Astrocyte (in vitro differentiated cells and primary cell): Measurements from ENCODE around the gene RTP1. TPM values are rescaled to one million over a fixed set of nuclear protein-coding genes. Genes with fewer than 3 reads are reported as not detected.
A peak's percentile ranks its signal among the peaks of the same experiment; 100 is the strongest.

Source experiments
- DNase-seq: peaks from one replicate; pipeline ENCODE4 v3.0.0-alpha.2; 2010; ENCODE audit warnings: low read depth
- FAIRE-seq: peaks from 2 replicates; lab custom pipeline; 2011; peaks lifted over from hg19 to GRCh38; lab: Jason Lieb, UNC
- H2AFZ ChIP-seq: 2 replicates; pipeline ENCODE4 v1.6.0; 2012; ENCODE audit warnings: low read depth, low read length, inconsistent platforms
- H3K27ac ChIP-seq: 2 replicates; pipeline ENCODE4 v1.5.1; 2011; ENCODE audit warnings: low read depth, low read length, inconsistent platforms
- H3K27me3 ChIP-seq: 2 replicates; pipeline ENCODE4 v1.6.0; 2011; ENCODE audit warnings: low read length, inconsistent platforms; ENCODE audit not compliant: insufficient read depth
- H3K36me3 ChIP-seq: 2 replicates; pipeline ENCODE4 v1.5.1; 2011; ENCODE audit warnings: low read length, inconsistent platforms; ENCODE audit not compliant: insufficient read depth
- H3K4me1 ChIP-seq: 2 replicates; pipeline ENCODE4 v1.5.1; 2011; ENCODE audit warnings: low read length, inconsistent platforms; ENCODE audit not compliant: insufficient read depth
- H3K4me2 ChIP-seq: 2 replicates; pipeline ENCODE4 v1.6.0; 2012; ENCODE audit warnings: low read length, inconsistent platforms
- H3K4me3 ChIP-seq: 2 replicates; pipeline ENCODE4 v1.5.1; 2011; ENCODE audit warnings: low read depth, mild to moderate bottlenecking, low read length, inconsistent platforms; ENCODE audit not compliant: insufficient read depth
- H3K79me2 ChIP-seq: 2 replicates; pipeline ENCODE4 v1.6.0; 2012; ENCODE audit warnings: mild to moderate bottlenecking, low read length, inconsistent platforms; ENCODE audit not compliant: insufficient read depth
- H3K9ac ChIP-seq: 2 replicates; pipeline ENCODE4 v1.6.0; 2012; ENCODE audit warnings: mild to moderate bottlenecking, low read length, inconsistent platforms
- H3K9me3 ChIP-seq: 2 replicates; pipeline ENCODE4 v1.5.1; 2012; ENCODE audit warnings: low read depth, mild to moderate bottlenecking, low read length, inconsistent platforms; ENCODE audit not compliant: insufficient read depth
- H4K20me1 ChIP-seq: 2 replicates; pipeline ENCODE4 v1.6.0; 2012; ENCODE audit warnings: low read length, inconsistent platforms; ENCODE audit not compliant: insufficient read depth
- H3K27ac Mint-ChIP-seq: one replicate; pipeline ENCODE4 v1.8.0; 2021; ENCODE audit warnings: mild to moderate bottlenecking, mixed read lengths; ENCODE audit not compliant: unreplicated experiment
- H3K27me3 Mint-ChIP-seq: one replicate; pipeline ENCODE4 v1.8.0; 2021; ENCODE audit warnings: low read depth, mixed read lengths; ENCODE audit not compliant: unreplicated experiment
- H3K36me3 Mint-ChIP-seq: one replicate; pipeline ENCODE4 v1.8.0; 2021; ENCODE audit warnings: low read depth, mixed read lengths; ENCODE audit not compliant: unreplicated experiment
- H3K4me1 Mint-ChIP-seq: one replicate; pipeline ENCODE4 v1.8.0; 2021; ENCODE audit warnings: low read depth, mixed read lengths; ENCODE audit not compliant: unreplicated experiment
- H3K4me3 Mint-ChIP-seq: one replicate; pipeline ENCODE4 v1.8.0; 2021; ENCODE audit warnings: mild to moderate bottlenecking, moderate library complexity, mixed read lengths; ENCODE audit not compliant: unreplicated experiment
- H3K9me3 Mint-ChIP-seq: one replicate; pipeline ENCODE4 v1.8.0; 2021; ENCODE audit warnings: mild to moderate bottlenecking, mixed read lengths; ENCODE audit not compliant: unreplicated experiment
- CTCF ChIP-seq: IDR thresholded peaks from 2 replicates; pipeline ENCODE4 v1.5.1; 2011; ENCODE audit warnings: low read depth, mild to moderate bottlenecking, inconsistent platforms, low read length, moderate library complexity; ENCODE audit not compliant: insufficient read depth
- EZH2 ChIP-seq: IDR thresholded peaks from 2 replicates; pipeline ENCODE4 v1.6.1; 2012; ENCODE audit warnings: mild to moderate bottlenecking, low read length, inconsistent platforms; ENCODE audit not compliant: insufficient read depth
- total RNA-seq: library from RNA; stranded (reverse); gene quantifications from 2 replicates; pipeline ENCODE4 v1.2.1, GENCODE V29; 2021

Gene RTP1
- total RNA-seq, 1 donor from 2014 or later: not detected

- no peaks in the 10 kb centered on the region for H3K79me2 ChIP-seq
- H3K9ac ChIP-seq: no peak overlapping the region
- no peaks in the 10 kb centered on the region for H4K20me1 ChIP-seq
- DNase-seq (no peak), FAIRE-seq (no peak)
- Mint-ChIP-seq H3K4me3 (no peak overlapping the region), H3K4me1 (peaks cover 27% of the 10 kb centered on the region), H3K27ac (no peak overlapping the region), H3K9me3 (no peaks in the 10 kb centered on the region), H3K36me3 (no peaks in the 10 kb centered on the region), H3K27me3 (no peaks in the 10 kb centered on the region)
- no peaks in the 10 kb centered on the region for H3K9me3 ChIP-seq
- H3K4me3 ChIP-seq: no peak overlapping the region
- H3K36me3 ChIP-seq: no peaks in the 10 kb centered on the region
- H2AFZ ChIP-seq: no peak overlapping the region
- H3K27me3 ChIP-seq: no peaks in the 10 kb centered on the region
- no peak overlapping the region for H3K4me2 ChIP-seq
- H3K4me1 ChIP-seq: peaks cover 12% of the 10 kb centered on the region
- H3K27ac ChIP-seq: no peak overlapping the region
- no peak for TF ChIP-seq EZH2
- TF ChIP-seq CTCF: no peak
Observed at GRCh38 chr3:187172929-187173328, 24.4 kb upstream of the RTP1 start.

- Histone ChIP-seq H3K9ac (no peak overlapping the region), H3K4me3 (no peak overlapping the region), H3K4me1 (peaks cover 5% of the 10 kb centered on the region), H3K27me3 (no peaks in the 10 kb centered on the region), H2AFZ (no peak overlapping the region), H3K36me3 (no peaks in the 10 kb centered on the region), H3K9me3 (no peaks in the 10 kb centered on the region), H4K20me1 (no peaks in the 10 kb centered on the region), H3K79me2 (no peaks in the 10 kb centered on the region), H3K27ac (no peak overlapping the region), H3K4me2 (no peak overlapping the region)
- FAIRE-seq (no peak), DNase-seq (no peak)
- Mint-ChIP-seq H3K4me1 (peaks cover 24% of the 10 kb centered on the region), H3K36me3 (no peaks in the 10 kb centered on the region), H3K27ac (peak overlapping the region; percentile 41), H3K27me3 (peaks cover 7% of the 10 kb centered on the region), H3K9me3 (no peaks in the 10 kb centered on the region), H3K4me3 (no peak overlapping the region)
- TF ChIP-seq EZH2 (no peak), CTCF (no peak)
Observed at GRCh38 chr3:187181454-187182170, 15.7 kb upstream of the RTP1 start.

GRCh38 chr3:187183210-187183862, 13.9 kb upstream of the RTP1 start:
- no peak overlapping the region for H3K27ac ChIP-seq
- no peaks in the 10 kb centered on the region for H3K36me3 ChIP-seq
- H3K9me3 Mint-ChIP-seq: no peaks in the 10 kb centered on the region
- H2AFZ ChIP-seq: peak overlapping the region; percentile 8
- H3K9ac ChIP-seq: no peak overlapping the region
- no peaks in the 10 kb centered on the region for H4K20me1 ChIP-seq
- H3K4me1 Mint-ChIP-seq: peaks cover 34% of the 10 kb centered on the region
- H3K79me2 ChIP-seq: no peaks in the 10 kb centered on the region
- peak overlapping the region; percentile 19 for H3K27ac Mint-ChIP-seq
- no peak overlapping the region for H3K4me2 ChIP-seq
- FAIRE-seq (no peak), DNase-seq (peak; percentile 54)
- no peak overlapping the region for H3K4me3 Mint-ChIP-seq
- H3K27me3 ChIP-seq: no peaks in the 10 kb centered on the region
- no peaks in the 10 kb centered on the region for H3K36me3 Mint-ChIP-seq
- H3K4me3 ChIP-seq: no peak overlapping the region
- peaks cover 12% of the 10 kb centered on the region for H3K4me1 ChIP-seq
- no peak for TF ChIP-seq CTCF
- no peaks in the 10 kb centered on the region for H3K9me3 ChIP-seq
- H3K27me3 Mint-ChIP-seq: peaks cover 7% of the 10 kb centered on the region
